Activated effector memory CD4-positive, alpha-beta T cell treated with anti-CD3 and anti-CD28 coated beads, Interleukin-2, amount 50 U/mL, for 16 hours (primary cell): Measurements from ENCODE around the gene NR2C2.

Experiments used
- DNase-seq: peaks from one replicate; pipeline ENCODE4 v3.0.0-alpha.2; 2020

Gene NR2C2

GRCh38 chr3:15065550-15066007, 118.2 kb downstream of the NR2C2 start:
- DNase-seq, result no peak

DNA sequence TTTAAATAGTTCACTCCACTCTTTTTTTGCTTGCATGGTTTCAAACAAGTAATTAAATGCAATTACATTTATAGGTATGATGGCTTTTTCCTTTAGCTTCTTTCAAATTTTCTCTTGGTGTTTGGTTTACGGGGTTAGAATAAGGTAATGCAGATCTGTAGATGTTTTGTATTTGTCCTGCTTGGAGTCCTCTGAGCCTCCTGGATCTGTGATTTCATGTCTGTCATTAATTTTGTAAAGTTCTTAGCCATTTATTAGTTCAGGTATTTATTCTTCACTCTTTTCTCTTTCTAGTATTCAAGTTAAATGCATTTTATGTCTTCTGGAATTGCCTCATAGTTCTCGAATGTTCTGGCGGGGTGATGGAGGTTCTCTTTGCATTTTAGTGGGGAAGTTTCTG, 119.1 kb downstream of the NR2C2 start:
- no peak for DNase-seq

GRCh38 chr3:15069441-15069840, 122.1 kb downstream of the NR2C2 start:
- no peak for DNase-seq

DNA sequence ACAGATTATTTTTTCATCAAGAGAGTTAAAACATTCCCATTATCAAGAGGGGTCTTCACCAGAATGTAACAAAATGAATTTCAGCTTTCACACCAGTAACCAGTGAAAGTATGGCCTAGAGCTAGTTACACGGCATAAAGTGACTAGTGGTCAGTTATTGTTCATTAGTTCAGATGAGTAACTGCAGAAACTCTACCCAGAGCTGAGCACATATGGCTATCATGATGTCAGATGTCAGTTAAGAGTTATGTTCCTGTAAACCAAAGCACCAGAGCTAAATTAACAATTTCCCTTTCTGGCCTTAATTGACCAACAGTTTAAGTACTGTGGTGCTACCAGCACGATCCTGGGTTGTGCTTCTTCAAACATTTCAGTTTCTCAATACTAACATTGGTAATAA, 124.3 kb downstream of the NR2C2 start:
- DNase-seq, result no peak

DNA sequence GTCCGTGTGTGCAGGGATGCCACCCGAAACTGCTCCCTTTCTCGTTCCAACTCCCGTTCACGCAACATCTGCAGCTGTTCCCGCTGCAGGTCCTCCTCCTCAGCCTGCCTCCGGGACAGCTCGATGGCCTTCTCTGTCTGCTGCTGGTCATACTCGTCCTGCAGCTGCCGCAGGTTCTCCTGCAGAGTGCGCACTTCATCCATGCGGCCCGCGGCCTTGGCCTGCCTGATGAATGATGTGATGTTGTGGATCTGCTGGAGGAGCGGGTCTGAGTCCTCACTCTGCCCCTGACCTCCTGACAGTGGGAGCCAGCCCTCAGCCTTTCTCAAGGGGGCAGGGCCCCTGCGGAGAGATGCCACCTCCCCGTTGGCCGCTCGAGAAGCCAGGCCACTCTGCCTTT, 127.1 kb downstream of the NR2C2 start:
- DNase-seq, result no peak

- DNase-seq, result no peak
Measured at GRCh38 chr3:15079091-15079490, 131.7 kb downstream of the NR2C2 start.

DNA sequence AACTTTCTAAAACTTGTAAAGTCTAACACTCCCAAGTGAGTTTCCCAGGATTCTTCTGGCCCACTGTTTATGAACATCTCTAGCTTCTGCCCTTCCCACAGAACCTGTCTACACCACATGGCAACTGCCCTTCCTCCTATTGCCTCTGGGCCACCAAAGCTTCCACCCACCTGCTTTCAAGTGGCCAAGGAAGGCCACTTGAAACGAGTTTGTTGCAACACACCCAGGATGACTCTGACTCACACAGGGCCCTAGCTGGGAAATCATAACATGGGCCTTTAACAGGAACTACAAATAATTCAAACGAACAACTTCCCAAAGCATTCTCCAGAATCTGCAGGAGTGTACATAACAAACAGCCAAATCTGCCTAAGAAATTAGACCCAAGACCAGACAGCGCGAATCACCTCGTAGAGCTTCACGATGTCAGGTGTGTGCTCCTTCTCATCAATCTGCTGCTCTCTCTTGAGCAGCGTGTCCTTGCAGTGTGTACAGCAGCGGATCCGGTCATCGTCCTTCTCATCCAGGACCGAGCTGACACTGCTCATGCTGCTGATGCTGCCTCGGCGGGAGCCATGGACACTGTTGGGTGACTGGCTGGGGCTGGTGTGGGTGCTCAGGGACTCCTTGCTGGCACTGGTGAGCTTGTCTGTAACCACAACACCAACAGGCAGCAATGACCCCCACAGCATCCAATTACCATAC, 134.7 kb downstream of the NR2C2 start:
- no peak for DNase-seq

GRCh38 chr3:15083252-15083651, 135.9 kb downstream of the NR2C2 start:
- no peak for DNase-seq

- no peak for DNase-seq
Measured at GRCh38 chr3:15086263-15086662, 138.9 kb downstream of the NR2C2 start.

DNA sequence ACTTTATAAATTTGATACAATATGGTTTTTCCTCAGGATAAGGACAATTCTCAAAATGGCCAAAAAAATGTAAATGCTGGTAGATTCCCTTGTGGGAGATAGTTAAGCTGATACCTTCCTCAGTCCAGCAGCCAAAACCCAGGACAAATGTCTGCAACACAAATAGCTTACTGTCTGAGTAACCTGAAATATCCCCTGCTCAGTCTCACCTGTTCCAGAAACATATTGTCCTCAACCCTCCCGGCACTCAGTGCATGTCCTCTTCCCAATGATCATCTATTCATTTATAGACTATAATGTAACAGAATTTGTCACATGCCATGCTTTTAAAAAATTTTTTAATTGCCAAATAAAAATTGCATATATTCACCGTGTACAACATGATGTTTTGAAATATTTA, 139.3 kb downstream of the NR2C2 start:
- no peak for DNase-seq

DNA sequence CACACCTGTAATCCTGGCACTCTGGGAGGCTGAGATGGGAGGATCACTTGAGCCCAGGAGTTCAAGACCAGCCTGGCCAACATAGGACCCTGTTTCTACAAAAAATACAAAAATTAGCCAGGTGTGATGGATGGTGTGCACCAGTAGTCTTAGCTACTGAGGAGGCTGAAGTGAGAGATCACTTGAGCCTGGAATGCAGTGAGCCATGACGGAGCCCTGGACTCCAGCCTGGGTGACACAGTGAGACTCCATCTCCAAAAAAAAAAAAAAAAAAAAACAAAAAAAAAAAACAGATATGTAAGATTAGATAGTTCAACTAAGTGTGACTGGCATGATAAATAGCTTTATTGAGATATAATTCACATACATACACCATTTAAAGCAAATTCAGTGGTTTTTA, 141.8 kb downstream of the NR2C2 start:
- no peak for DNase-seq

- DNase-seq, result no peak
Measured at GRCh38 chr3:15091575-15091974, 144.2 kb downstream of the NR2C2 start.

DNA sequence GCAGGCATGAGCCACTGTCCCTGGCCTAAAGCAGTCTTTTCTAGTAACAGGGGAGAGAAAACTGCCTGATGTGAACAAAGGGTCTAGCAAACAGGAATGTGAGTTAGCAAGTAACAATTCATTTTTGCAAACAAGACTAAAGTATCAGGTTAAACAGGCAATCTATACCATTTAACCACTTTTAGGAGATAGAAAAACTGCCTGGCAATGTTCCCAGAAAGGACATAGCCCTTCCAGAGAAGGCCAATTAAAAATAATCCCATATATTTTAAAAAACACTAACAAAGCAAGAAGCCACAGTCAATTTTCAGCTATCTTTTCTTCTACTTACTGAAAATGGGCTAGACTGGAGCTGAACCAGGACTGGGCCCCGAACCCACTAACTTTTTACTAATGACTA, 145.3 kb downstream of the NR2C2 start:
- DNase-seq, result no peak

GRCh38 chr3:15094187-15094875, 146.9 kb downstream of the NR2C2 start:
- DNase-seq, result no peak

GRCh38 chr3:15096046-15096445, 148.7 kb downstream of the NR2C2 start:
- no peak for DNase-seq

GRCh38 chr3:15097891-15098290, 150.5 kb downstream of the NR2C2 start:
- DNase-seq, result peak; percentile 66
